Embryonic facial prominence (tissue), 1 donor: Measurements from ENCODE around the gene PARN.

ENCODE experiments used
- DNase-seq: peaks from one replicate; pipeline ENCODE4 v3.0.0-alpha.2; 2016; ENCODE audit errors: extremely low spot score

Gene PARN

DNA sequence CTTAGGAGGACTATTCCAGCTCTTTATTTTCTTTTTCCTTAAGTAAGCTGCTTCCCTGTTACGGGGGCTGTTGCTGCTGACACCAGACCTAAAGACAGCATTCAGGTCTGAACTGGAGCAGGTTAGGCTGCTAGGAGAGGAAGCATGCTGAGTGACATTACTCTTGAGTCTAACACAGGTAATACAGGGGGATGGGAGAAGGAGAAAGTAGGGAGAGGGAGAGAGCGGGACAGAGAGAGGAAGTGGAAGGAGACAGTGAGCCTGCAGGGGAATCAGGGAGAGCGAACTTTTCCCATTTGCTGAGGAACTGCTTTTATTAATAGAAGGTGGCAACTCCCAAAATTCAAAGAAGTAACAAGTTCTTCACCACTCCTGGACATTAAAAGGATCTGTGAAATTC, 130.9 kb downstream of the PARN start:
- DNase-seq = no peak

GRCh38 chr16:14497245-14498082, 132.6 kb downstream of the PARN start:
- DNase-seq = no peak

- no peak for DNase-seq
These were observed 133.3 kb downstream of the PARN start for GRCh38 chr16:14496786-14497185.

DNA sequence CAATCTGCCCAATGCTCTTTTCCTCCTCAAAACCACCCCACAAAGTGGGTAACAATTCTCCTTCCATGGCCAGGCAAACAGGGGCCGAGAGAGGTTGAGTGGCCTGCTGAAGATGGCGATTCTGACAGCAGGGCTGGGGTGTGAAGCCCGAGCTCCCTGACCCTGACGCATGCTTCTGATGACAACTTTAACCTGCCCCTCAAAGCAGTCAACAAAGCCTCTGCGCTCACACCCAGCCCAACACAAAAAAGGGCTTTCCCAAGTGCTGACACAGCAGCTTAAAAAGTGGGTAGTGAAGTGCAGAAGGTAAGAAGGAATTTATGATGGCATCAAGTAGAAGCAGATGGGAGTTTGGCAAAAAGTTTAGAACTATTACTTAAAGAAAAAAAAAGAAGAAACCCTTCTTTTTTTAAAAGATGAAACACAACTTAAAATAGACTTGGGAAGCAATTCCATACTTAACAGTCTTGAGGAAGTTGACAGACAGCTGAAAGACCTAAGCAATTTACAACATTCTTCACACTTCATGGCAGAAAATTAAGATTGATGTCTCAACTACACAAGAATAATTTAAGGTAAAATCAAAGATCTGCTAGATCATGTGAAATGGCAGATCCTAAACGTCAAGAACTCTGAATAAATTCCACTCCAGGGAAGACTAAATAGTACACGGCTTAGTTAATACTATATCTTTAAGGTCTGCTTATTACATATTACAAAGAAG, 133.9 kb downstream of the PARN start:
- DNase-seq = no peak

GRCh38 chr16:14495213-14496046, 134.6 kb downstream of the PARN start:
- no peak for DNase-seq

- DNase-seq = no peak
These were observed 135.6 kb downstream of the PARN start for GRCh38 chr16:14494396-14494966.

- DNase-seq = no peak
These were observed 136.3 kb downstream of the PARN start for GRCh38 chr16:14493791-14494190.

DNA sequence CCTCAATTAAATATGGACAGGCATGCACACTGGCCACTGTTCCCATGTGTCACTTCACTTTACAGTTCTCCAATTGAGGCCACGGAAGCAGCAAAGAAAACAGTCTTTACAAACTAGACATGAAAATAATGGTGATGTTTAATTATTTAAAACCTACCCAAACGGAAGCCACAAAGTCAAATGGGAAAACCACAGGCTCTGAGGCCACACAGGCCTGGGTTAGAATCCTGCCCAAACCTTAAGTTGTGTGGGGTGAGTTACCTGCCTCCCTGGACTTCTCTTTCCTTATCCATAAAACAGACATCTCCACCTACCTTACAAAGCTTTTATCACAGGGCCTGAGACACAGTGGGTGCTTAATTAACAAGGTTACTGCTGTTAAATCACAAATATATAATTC, 137.4 kb downstream of the PARN start:
- DNase-seq = no peak

- no peak for DNase-seq
These were observed 138.1 kb downstream of the PARN start for GRCh38 chr16:14491861-14492529.

DNA sequence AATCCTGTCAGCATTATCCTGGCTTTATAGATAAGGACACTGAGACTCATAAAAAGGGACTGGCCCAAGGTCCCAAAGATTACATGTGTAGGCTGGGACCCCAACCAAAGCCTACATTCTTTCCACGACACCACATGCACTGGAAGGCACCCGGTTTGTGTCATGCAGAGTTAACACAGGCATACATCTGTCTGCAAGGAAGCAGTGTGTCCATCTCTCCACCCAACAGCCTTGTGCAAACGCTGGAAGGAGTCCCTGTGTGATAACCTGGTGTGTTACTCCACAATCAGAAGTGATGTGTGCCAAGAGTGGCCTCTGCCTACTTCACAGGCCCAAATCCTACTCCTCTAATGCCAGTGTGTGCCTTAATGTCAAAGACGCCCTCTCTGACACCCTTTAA, 139.8 kb downstream of the PARN start:
- no peak for DNase-seq

GRCh38 chr16:14489460-14489859, 140.6 kb downstream of the PARN start:
- no peak for DNase-seq

GRCh38 chr16:14487579-14487978, 142.5 kb downstream of the PARN start:
- no peak for DNase-seq

GRCh38 chr16:14486520-14487303, 143.3 kb downstream of the PARN start:
- DNase-seq = peak; percentile 32

DNA sequence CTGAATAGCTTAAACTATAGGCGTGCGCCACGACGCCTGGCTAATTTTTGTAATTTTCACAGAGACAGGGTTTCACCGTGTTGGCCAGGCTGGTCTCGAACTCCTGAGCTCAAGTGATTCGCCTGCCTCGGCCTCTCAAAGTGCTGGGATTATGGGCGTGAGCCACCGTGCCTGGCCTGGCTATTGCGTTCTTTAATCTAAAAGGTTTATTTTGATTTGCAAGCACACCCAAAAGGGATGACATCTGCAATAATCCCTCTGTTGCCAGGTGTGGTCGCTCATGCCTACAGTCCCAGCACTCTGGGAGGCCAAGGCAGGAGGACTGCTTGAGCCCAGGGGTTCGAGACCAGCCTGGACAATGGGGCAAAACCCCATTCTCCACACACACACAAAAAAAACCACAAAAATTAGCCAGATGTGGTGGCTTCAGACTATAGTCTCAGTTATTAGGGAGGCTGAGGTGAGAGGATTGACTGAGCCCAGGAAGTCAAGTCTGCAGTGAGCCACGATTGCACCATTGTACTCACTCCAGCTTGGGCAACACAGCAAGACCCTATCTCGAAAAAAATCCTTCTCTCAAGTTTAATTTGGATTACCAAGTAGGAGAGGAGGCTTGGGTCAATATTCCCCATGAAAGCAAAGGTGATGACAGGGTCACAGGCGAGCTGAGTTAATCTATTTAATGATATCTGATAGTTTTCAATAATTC, 144.1 kb downstream of the PARN start:
- DNase-seq = no peak

- DNase-seq = no peak
These were observed 144.9 kb downstream of the PARN start for GRCh38 chr16:14485121-14485551.

DNA sequence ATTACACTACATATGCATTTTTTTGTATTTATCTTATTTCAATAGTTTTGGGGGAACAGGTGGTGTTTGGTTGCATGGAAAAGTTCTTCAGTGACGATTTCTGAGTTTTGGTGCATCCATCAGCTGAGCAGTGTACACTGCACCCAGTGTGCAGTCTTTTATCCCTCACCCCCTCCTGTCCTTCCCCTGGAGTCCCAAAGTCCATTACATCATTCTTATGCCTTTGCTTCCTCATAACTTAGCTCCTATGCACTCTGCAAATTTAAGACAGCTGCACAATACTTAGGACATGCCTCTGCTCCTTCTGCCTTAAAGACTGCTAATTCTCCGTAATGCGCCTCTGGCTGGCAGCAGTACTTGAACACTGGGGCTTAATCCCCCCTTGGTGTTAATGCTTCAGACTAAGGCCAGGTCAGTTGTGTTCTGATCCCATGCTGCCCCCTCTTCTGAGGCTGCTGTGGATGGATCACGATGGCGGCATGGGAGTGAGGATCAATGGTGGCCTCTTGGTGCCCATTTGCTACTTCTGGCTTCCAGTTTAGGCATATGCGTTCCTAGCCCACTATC, 146.2 kb downstream of the PARN start:
- DNase-seq = no peak

DNA sequence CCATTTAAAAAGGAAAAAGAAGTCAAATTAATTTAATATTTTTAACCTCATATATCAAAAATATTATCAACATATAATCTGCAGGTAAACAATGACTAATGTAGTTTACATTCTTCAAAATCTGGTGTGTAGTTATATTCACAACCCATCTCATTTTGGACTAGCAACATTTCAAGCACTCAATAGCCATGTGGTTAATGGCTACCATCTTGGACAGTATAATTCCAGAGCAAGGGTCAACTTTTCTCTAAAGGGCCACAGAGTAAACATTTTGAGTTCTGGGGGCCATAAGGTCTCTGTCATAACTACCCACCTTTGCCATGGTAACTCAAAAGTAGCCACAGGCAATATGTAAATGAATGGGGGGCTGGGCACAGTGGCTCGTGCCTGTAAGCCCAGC, 153.9 kb downstream of the PARN start:
- DNase-seq = no peak

DNA sequence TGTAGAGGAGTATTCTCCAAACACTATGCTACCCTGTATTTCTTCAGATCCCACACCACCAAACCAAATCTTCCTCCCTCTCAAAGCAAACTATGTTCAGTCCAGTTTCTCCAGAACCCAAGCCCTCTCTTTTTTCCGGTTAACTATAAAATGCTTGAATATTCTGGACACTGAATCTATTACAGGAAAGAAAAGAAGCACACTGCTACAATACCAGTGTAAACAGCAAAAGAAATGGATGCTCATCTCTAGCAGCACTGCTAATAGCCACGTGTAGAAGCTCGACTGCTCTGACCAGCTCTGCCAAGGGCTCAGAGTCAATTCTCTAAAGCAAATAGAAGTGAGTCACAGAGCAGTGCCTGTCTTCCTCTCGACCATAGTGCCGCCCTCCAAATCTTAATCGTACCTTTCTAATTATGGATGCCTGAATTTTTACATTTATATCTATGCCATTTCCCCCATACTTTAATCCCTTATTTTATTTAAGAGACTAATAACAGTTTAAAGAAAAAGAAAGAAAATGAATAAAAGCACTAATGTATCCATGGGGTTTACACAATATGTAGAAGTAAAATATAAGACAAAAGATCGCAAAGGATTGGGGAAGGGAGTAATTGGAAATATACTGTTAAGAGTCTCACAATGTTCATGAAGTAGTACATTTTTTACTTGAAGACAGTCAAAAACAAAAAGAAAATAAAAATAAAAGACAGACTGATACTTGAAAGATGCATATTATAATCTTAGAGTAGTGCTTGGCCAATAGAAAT, 154.5 kb downstream of the PARN start:
- DNase-seq = no peak

- no peak for DNase-seq
These were observed 156.6 kb downstream of the PARN start for GRCh38 chr16:14473488-14473887.
